ENCODE data around the gene ZNF143.

ZNF143 gene

DNA sequence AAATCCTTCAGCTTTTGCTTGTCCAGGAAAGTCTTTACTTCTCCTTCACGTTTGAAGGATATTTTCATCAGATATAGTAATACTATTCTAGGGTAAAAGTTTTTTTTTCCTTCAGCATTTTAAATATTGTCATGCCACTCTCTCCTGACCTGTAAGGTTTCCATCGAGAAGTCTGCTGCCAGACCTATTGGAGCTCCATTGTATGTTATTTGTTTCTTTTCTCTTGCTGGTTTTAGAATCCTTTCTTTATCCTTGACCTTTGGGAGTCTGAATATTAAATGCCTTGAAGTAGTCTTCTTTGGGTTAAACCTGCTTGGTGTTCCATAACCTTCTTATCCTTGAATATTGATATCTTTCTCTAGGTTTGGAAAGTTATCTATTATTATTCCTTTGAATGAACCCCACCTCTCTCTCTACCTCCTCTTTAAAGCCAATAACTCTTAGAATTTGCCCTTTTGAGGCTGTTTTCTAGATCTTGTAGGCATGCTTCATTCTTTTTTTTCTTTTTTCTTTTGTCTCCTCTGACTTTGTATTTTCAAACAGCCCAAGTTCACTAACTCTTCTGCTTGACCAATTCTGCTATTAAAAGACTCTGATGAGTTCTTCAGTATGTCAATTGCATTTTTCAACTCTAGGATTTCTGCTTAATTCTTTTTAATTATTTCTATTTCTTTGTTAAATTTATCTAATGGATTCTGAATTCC, 100.6 kb downstream of the ZNF143 start:
- DNase-seq (ENCODE audit: extremely low spot score), result no peak
- ChIA-PET POLR2A (no interaction called here), CTCF (interaction anchor here (1.9 kb wide), 1 partner anchor 26 kb away, joined by 5 read pairs; no protein-coding TSS in a partner anchor)
- no peak for TF ChIP-seq ARNT (IDR thresholded peaks at IDR 0.05)
- no peak for TF ChIP-seq FOXA1 (IDR thresholded peaks at IDR 0.05)
- no peak for TF ChIP-seq L3MBTL2 (conservative IDR thresholded peaks at IDR 0.05)
- TF ChIP-seq, protein P1, sequence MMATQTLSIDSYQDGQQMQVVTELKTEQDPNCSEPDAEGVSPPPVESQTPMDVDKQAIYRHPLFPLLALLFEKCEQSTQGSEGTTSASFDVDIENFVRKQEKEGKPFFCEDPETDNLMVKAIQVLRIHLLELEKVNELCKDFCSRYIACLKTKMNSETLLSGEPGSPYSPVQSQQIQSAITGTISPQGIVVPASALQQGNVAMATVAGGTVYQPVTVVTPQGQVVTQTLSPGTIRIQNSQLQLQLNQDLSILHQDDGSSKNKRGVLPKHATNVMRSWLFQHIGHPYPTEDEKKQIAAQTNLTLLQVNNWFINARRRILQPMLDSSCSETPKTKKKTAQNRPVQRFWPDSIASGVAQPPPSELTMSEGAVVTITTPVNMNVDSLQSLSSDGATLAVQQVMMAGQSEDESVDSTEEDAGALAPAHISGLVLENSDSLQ (IDR thresholded peaks at IDR 0.05), result no peak
- no peak for TF ChIP-seq FOXK2 (IDR thresholded peaks at IDR 0.05)
- no peak for TF ChIP-seq CTBP1 (IDR thresholded peaks at IDR 0.05; ENCODE audit: borderline replicate concordance)

DNA sequence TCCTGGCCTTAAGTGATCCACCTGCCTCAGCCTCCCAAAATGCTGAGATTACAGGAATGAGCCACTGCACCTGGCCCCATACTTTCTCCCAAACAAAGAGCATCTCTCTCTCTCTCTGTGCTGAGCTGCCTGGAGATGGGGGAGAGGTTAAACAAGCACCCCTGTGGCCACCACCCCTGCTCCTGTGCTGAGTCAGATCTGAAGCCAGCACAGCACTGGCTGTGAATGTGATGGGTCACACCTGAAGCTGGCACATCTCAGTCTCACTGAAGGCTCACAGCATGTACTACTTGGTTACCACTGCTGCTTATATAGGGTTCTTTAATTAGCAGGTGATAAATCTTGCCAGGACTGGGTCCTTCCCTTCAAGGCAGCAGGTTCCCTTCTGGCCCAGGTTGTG, 101.9 kb downstream of the ZNF143 start:
- ChIA-PET CTCF (interaction anchor here (2.9 kb wide), 1 partner anchor 27 kb away, joined by 8 read pairs; no protein-coding TSS in a partner anchor), POLR2A (no interaction called here)
- DNase-seq (ENCODE audit: extremely low spot score), result no peak
- TF ChIP-seq FOXA1 (IDR thresholded peaks at IDR 0.05) (no peak), BHLHE40 (IDR thresholded peaks at IDR 0.05; ENCODE audit: borderline replicate concordance) (no peak), FOXM1 (IDR thresholded peaks at IDR 0.05; ENCODE audit: borderline replicate concordance) (no peak), CTBP1 (IDR thresholded peaks at IDR 0.05; ENCODE audit: borderline replicate concordance) (no peak), ZNF384 (IDR thresholded peaks at IDR 0.05) (no peak), HDGF (IDR thresholded peaks at IDR 0.05; ENCODE audit: borderline replicate concordance) (no peak), L3MBTL2 (conservative IDR thresholded peaks at IDR 0.05) (no peak), ARNT (IDR thresholded peaks at IDR 0.05) (no peak), NFRKB (IDR thresholded peaks at IDR 0.05) (no peak), LEF1 (IDR thresholded peaks at IDR 0.05; ENCODE audit: borderline replicate concordance) (no peak), FOXK2 (IDR thresholded peaks at IDR 0.05) (no peak), TARDBP (IDR thresholded peaks at IDR 0.05) (no peak), SUZ12 (IDR thresholded peaks at IDR 0.05) (no peak), SP1 (IDR thresholded peaks at IDR 0.05) (no peak), ELF4 (IDR thresholded peaks at IDR 0.05) (no peak)
- TF ChIP-seq, protein P1 (IDR thresholded peaks at IDR 0.05), result no peak

DNA sequence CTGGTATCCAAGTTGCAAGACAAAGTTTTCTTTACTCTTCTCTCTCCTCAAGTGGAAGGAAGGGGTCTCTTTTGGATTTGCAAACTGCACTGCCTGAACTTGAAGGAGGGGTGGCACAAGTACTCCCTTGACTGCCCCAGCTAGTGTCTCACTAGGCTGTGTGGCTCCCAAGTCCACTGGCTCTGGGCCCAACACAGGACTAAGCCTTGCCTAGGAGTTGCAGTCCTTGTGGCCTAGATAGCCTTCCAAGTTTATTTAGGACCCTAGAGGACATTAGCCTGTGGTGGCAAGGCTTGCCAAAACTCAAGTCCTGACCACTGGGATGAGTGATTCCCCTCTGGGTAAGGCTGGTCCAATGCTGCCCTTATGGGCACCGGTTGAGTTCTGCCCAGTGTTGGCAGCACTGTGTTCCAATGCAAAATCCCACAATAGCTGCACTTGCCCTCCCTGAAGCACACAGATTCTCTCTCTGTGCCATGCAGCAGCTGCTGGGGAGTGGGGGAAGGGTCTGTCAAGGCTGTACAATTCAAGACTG, 102.5 kb downstream of the ZNF143 start:
- POLR2A ChIA-PET, result no interaction called here
- CTCF ChIA-PET, result interaction anchor here (2.9 kb wide), 1 partner anchor 28 kb away, joined by 8 read pairs; no protein-coding TSS in a partner anchor
- no peak for DNase-seq (ENCODE audit: extremely low spot score)
- no peak for TF ChIP-seq SUZ12 (IDR thresholded peaks at IDR 0.05)
- TF ChIP-seq ELF4 (IDR thresholded peaks at IDR 0.05), result no peak
- TF ChIP-seq FOXM1 (IDR thresholded peaks at IDR 0.05; ENCODE audit: borderline replicate concordance), result no peak
- no peak for TF ChIP-seq TARDBP (IDR thresholded peaks at IDR 0.05)
- TF ChIP-seq CTBP1 (IDR thresholded peaks at IDR 0.05; ENCODE audit: borderline replicate concordance), result no peak

DNA sequence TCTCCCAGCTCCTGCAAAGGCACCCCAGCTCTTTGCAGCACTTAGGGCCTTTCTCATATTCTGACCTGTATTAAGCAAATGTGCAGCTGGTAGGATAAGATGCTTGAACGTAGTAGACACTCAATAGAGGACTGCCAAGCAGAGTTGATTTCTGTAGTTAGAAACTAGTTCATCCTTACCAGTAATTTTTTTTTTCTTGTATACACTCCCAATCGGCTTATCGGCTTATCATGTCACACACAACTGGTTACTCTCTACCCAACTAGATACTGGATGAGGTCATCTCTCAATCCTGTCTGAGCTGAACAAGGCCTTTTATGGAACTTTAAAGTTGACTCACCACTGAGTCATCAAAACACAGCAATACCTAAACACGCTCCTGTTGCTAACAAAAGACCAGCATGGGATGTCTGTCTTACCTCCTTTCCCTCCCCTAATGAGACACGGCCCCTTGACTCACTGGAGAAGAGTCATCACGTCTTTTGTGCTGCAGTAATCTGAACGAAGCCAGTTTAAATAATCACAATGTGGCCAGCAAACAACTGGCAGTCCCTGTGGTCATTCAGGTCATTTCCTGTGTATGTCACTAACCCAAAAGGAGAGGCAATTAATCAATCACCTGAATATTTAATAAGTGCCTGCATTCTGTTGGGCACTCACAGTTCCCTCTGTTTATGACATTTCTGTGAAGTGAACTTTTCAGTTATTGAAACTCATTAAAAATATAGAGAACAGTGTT, 105.2 kb downstream of the ZNF143 start:
- CTCF ChIA-PET, result interaction anchor here (0.9 kb wide), 1 partner anchor 31 kb away, joined by 5 read pairs; no protein-coding TSS in a partner anchor
- TF ChIP-seq FOXA1 (IDR thresholded peaks at IDR 0.05) (no peak), FOXK2 (IDR thresholded peaks at IDR 0.05) (no peak), LEF1 (IDR thresholded peaks at IDR 0.05; ENCODE audit: borderline replicate concordance) (no peak), NFRKB (IDR thresholded peaks at IDR 0.05) (no peak), CTBP1 (IDR thresholded peaks at IDR 0.05; ENCODE audit: borderline replicate concordance) (peak; percentile 68; the same call in 1 of the 2 replicates), ELF4 (IDR thresholded peaks at IDR 0.05) (no peak), BHLHE40 (IDR thresholded peaks at IDR 0.05; ENCODE audit: borderline replicate concordance) (no peak), ARNT (IDR thresholded peaks at IDR 0.05) (no peak), SUZ12 (IDR thresholded peaks at IDR 0.05) (no peak), FOXM1 (IDR thresholded peaks at IDR 0.05; ENCODE audit: borderline replicate concordance) (no peak), L3MBTL2 (conservative IDR thresholded peaks at IDR 0.05) (no peak), ZNF384 (IDR thresholded peaks at IDR 0.05) (peak; percentile 50; the same call in 1 of the 2 replicates), TARDBP (IDR thresholded peaks at IDR 0.05) (no peak), SP1 (IDR thresholded peaks at IDR 0.05) (no peak), HDGF (IDR thresholded peaks at IDR 0.05; ENCODE audit: borderline replicate concordance) (no peak)
- TF ChIP-seq, protein P1 (IDR thresholded peaks at IDR 0.05), result peak; percentile 71
- DNase-seq (ENCODE audit: extremely low spot score), result peak; percentile 60
- POLR2A ChIA-PET, result interaction anchor here (0.5 to 1.9 kb wide), 6 partner anchors 8 to 884 kb away, joined by 3 to 6 read pairs (median 4); partner anchors contain the start of genes RPL27A, TRIM66, WEE1 and ZNF143

DNA sequence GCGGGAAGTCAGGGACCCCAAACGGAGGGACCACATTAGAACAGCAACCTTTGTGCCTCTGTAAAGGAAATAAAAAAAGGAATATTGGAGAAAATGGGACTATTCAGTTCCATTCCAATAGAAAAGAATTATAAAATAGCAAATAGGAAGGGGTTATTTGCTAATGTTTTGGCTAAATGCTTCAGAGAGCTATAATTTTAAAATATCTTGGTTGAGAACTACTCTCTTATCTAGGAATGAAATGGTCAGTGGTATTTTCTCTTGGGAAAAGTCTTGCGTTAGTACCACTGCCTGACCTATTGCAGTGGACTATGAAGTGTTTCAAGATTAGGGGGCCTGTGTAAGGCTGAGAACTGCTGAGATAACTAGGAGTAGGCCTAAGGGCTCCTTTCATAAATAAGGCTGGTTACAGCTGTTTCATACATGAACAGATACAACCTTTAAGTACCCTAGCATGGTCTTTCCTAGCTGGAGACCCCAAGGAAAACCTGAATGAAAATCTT, 105.8 kb downstream of the ZNF143 start:
- CTCF ChIA-PET, result interaction anchor here (0.9 kb wide), 1 partner anchor 31 kb away, joined by 5 read pairs; no protein-coding TSS in a partner anchor
- TF ChIP-seq CTBP1 (IDR thresholded peaks at IDR 0.05; ENCODE audit: borderline replicate concordance) (no peak), ARNT (IDR thresholded peaks at IDR 0.05) (no peak), ZNF384 (IDR thresholded peaks at IDR 0.05) (no peak), LEF1 (IDR thresholded peaks at IDR 0.05; ENCODE audit: borderline replicate concordance) (no peak), HDGF (IDR thresholded peaks at IDR 0.05; ENCODE audit: borderline replicate concordance) (no peak), SP1 (IDR thresholded peaks at IDR 0.05) (no peak), BHLHE40 (IDR thresholded peaks at IDR 0.05; ENCODE audit: borderline replicate concordance) (no peak), SUZ12 (IDR thresholded peaks at IDR 0.05) (no peak), TARDBP (IDR thresholded peaks at IDR 0.05) (no peak), FOXM1 (IDR thresholded peaks at IDR 0.05; ENCODE audit: borderline replicate concordance) (no peak), FOXK2 (IDR thresholded peaks at IDR 0.05) (no peak), ELF4 (IDR thresholded peaks at IDR 0.05) (no peak), FOXA1 (IDR thresholded peaks at IDR 0.05) (no peak), NFRKB (IDR thresholded peaks at IDR 0.05) (no peak), L3MBTL2 (conservative IDR thresholded peaks at IDR 0.05) (no peak)
- TF ChIP-seq, protein P1 (IDR thresholded peaks at IDR 0.05), result no peak
- DNase-seq (ENCODE audit: extremely low spot score), result no peak
- POLR2A ChIA-PET, result interaction anchor here (1.3 to 1.9 kb wide), 4 partner anchors 7 to 106 kb away, joined by 3 to 6 read pairs (median 5); partner anchors contain the start of genes WEE1 and ZNF143
